Aorta (tissue), 5 donors: ENCODE data around the gene OR2H2. TPM values are rescaled to one million over a fixed set of nuclear protein-coding genes. Genes with fewer than 3 reads are reported as not detected.

ENCODE experiments used
- ATAC-seq: fragments of 200-7000 bp; cut with Tn5 transposase; one replicate; pipeline ENCODE4 v1.9.1; 2022; ENCODE audit warnings: moderate library complexity; ENCODE audit not compliant: low FRiP score
- DNase-seq, 2 donors: peaks; one replicate each; pipeline ENCODE4 v3.0.0-alpha.2; 2020
- H3K27ac ChIP-seq, 2 donors: one replicate each; pipeline ENCODE4 v1.5.1; 2013; ENCODE audit warnings: low read length in 2 of 2, mild to moderate bottlenecking in 2 of 2, moderate library complexity in 2 of 2, control low read depth in 1 of 2, inconsistent platforms in 1 of 2, low read depth in 1 of 2
- H3K27me3 ChIP-seq, 2 donors: one replicate each; pipeline ENCODE4 v1.6.1; 2013; ENCODE audit warnings: control low read depth in 1 of 2, low read length in 1 of 2, mild to moderate bottlenecking in 1 of 2, moderate library complexity in 1 of 2; ENCODE audit not compliant: insufficient read depth in 2 of 2, control insufficient read depth in 1 of 2
- H3K36me3 ChIP-seq, 2 donors: one replicate each; pipeline ENCODE4 v1.6.1; 2013; ENCODE audit warnings: control low read depth in 1 of 2, low read length in 1 of 2, mild to moderate bottlenecking in 1 of 2; ENCODE audit not compliant: insufficient read depth in 2 of 2, control insufficient read depth in 1 of 2
- H3K4me1 ChIP-seq, 2 donors: one replicate each; pipeline ENCODE4 v1.6.1; 2013; ENCODE audit warnings: low read length in 2 of 2, control low read depth in 1 of 2, mild to moderate bottlenecking in 1 of 2, moderate library complexity in 1 of 2; ENCODE audit not compliant: insufficient read depth in 2 of 2, control insufficient read depth in 1 of 2
- H3K4me3 ChIP-seq, 2 donors: one replicate each; pipeline ENCODE4 v1.5.1; 2013; ENCODE audit warnings: low read length in 2 of 2, control low read depth in 1 of 2, mild to moderate bottlenecking in 1 of 2
- H3K9me3 ChIP-seq: one replicate; pipeline ENCODE4 v1.6.1; 2013; ENCODE audit warnings: mild to moderate bottlenecking, low read length; ENCODE audit not compliant: control insufficient read depth
- WGBS, 2 donors: extraction: QIAGEN DNeasy Blood & Tissue Kit; methylation state at CpG; one replicate each; pipeline ENCODE4 v1.1.7; 2013; 5-methylcytosine and 5-hydroxymethylcytosine counted together
- intact Hi-C, 2 donors: fragments of 100-400 bp; cut with DNase I; formaldehyde crosslinking; loops; one replicate each; pipeline versions ENCODE4 v1.14.2 to v1.15.0; 2022
- polyA plus RNA-seq, 2 donors: library from polyadenylated mRNA; stranded (reverse); fragments of 200-250 nt; gene quantifications; one replicate each; pipeline ENCODE4 v1.2.3, GENCODE V29; 2013
- total RNA-seq, 2 donors: library from RNA; stranded (reverse); fragmentation: NEBNext Ultra II Directional; extraction: Animal tissue kit (Norgen Biotek cat#: 25700); gene quantifications; one replicate each; pipeline ENCODE4 v1.2.1, GENCODE V29; 2021
- donor health status: healthy with polysubstance abuse.
- donor health status: Bipolar disorder and iron deficiency.
- donor health status: DM: no; HTN: no; CAD: no.
- donor health status: DM: no; HTN: no; CAD: no.
- donor health status: DM: yes; HTN: yes; CAD: no.

OR2H2 gene
- total and polyA plus RNA-seq, 4 donors = not detected

- no peak overlapping the region for H3K4me3 ChIP-seq
- intact Hi-C loops = no loop called here
- 75 to 77% methylated on average over 12 of the region's 12 CpGs for WGBS, 2 donors
- ATAC-seq (no peak), DNase-seq (no peak)
- no peaks in the 10 kb centered on the region for H3K9me3 ChIP-seq
- H3K4me1 ChIP-seq = no peaks in the 10 kb centered on the region
- H3K36me3 ChIP-seq = peaks cover 8 to 17% of the 10 kb centered on the region in 2 donors
- no peak overlapping the region for H3K27ac ChIP-seq
- no peaks in the 10 kb centered on the region for H3K27me3 ChIP-seq
Measured at GRCh38 chr6:29602564-29603361, 17.8 kb downstream of the OR2H2 start.

- Histone ChIP-seq H3K4me1 (no peaks in the 10 kb centered on the region), H3K36me3 (peaks cover 8 to 20% of the 10 kb centered on the region in 2 donors), H3K9me3 (no peaks in the 10 kb centered on the region), H3K27me3 (no peaks in the 10 kb centered on the region), H3K27ac (no peak overlapping the region), H3K4me3 (no peak overlapping the region)
- DNase-seq = no peak
- WGBS, 2 donors = 86% methylated on average over 11 of the region's 11 CpGs
- intact Hi-C loops = no loop called here
- no peak for ATAC-seq
Measured at GRCh38 chr6:29603456-29603855, 18.5 kb downstream of the OR2H2 start.

- DNase-seq (no peak), ATAC-seq (no peak)
- Histone ChIP-seq H3K36me3 (peaks cover 8 to 20% of the 10 kb centered on the region in 2 donors), H3K4me1 (no peaks in the 10 kb centered on the region), H3K27me3 (no peaks in the 10 kb centered on the region), H3K4me3 (no peak overlapping the region), H3K9me3 (no peaks in the 10 kb centered on the region), H3K27ac (no peak overlapping the region)
- WGBS, 2 donors = 69 to 86% methylated on average over 2 of the region's 2 CpGs
- intact Hi-C loops = no loop called here
Measured at GRCh38 chr6:29603930-29604329, 19.0 kb downstream of the OR2H2 start.

GRCh38 chr6:29608131-29608530 lies 23.2 kb downstream of the OR2H2 start:
- Histone ChIP-seq H3K36me3 (peaks cover 13 to 24% of the 10 kb centered on the region in 2 donors), H3K27ac (no peak overlapping the region), H3K27me3 (no peaks in the 10 kb centered on the region), H3K9me3 (no peaks in the 10 kb centered on the region), H3K4me3 (no peak overlapping the region), H3K4me1 (no peaks in the 10 kb centered on the region)
- DNase-seq = no peak
- no peak for ATAC-seq
- intact Hi-C loops = no loop called here

GRCh38 chr6:29610540-29610939 lies 25.6 kb downstream of the OR2H2 start:
- H3K4me3 ChIP-seq = no peak overlapping the region
- ATAC-seq = no peak
- DNase-seq = no peak
- H3K9me3 ChIP-seq = no peaks in the 10 kb centered on the region
- no peaks in the 10 kb centered on the region for H3K27me3 ChIP-seq
- H3K36me3 ChIP-seq = peaks cover 13 to 21% of the 10 kb centered on the region in 2 donors
- intact Hi-C loops = no loop called here
- H3K27ac ChIP-seq = no peak overlapping the region
- no peaks in the 10 kb centered on the region for H3K4me1 ChIP-seq
- 87 to 90% methylated on average over 4 of the region's 4 CpGs for WGBS, 2 donors

GRCh38 chr6:29611426-29611825 lies 26.5 kb downstream of the OR2H2 start:
- H3K4me1 ChIP-seq = no peaks in the 10 kb centered on the region
- intact Hi-C loops = no loop called here
- peaks cover 11 to 17% of the 10 kb centered on the region in 2 donors for H3K36me3 ChIP-seq
- 79 to 82% methylated on average over 4 of the region's 4 CpGs for WGBS, 2 donors
- H3K9me3 ChIP-seq = no peaks in the 10 kb centered on the region
- no peak for ATAC-seq
- H3K4me3 ChIP-seq = no peak overlapping the region
- no peaks in the 10 kb centered on the region for H3K27me3 ChIP-seq
- DNase-seq = no peak
- H3K27ac ChIP-seq = no peak overlapping the region

GRCh38 chr6:29617782-29618554 lies 33.0 kb downstream of the OR2H2 start:
- DNase-seq = no peak
- WGBS, 2 donors = 94 to 95% methylated on average over 8 of the region's 8 CpGs
- no peaks in the 10 kb centered on the region for H3K9me3 ChIP-seq
- no peak for ATAC-seq
- H3K27me3 ChIP-seq = no peaks in the 10 kb centered on the region
- intact Hi-C loops = no loop called here
- H3K27ac ChIP-seq = no peak overlapping the region
- H3K36me3 ChIP-seq = peaks cover 5 to 7% of the 10 kb centered on the region in 2 donors
- no peaks in the 10 kb centered on the region for H3K4me1 ChIP-seq
- H3K4me3 ChIP-seq = no peak overlapping the region

GRCh38 chr6:29619578-29620160 lies 34.7 kb downstream of the OR2H2 start:
- DNase-seq (no peak), ATAC-seq (no peak)
- Histone ChIP-seq H3K4me3 (no peak overlapping the region), H3K36me3 (peaks cover 2 to 7% of the 10 kb centered on the region in 2 donors), H3K27me3 (no peaks in the 10 kb centered on the region), H3K9me3 (no peaks in the 10 kb centered on the region), H3K27ac (no peak overlapping the region), H3K4me1 (no peaks in the 10 kb centered on the region)
- intact Hi-C loops = no loop called here
- WGBS, 2 donors = 71 to 83% methylated on average over 1 of the region's 1 CpG
